GM23248 (cell line): Measurements from ENCODE around the gene PCDH1. TPM values are rescaled to one million over a fixed set of nuclear protein-coding genes. Genes with fewer than 3 reads are reported as not detected.

Experiments
- DNase-seq: peaks from one replicate; pipeline ENCODE4 v3.0.0-alpha.2; 2015
- H2AFZ ChIP-seq: fragments of 200-600 bp; sonication (generic); 2 replicates; pipeline ENCODE4 v1.6.1; 2016; ENCODE audit warnings: antibody characterized with exemption
- H3F3A ChIP-seq: fragments of 200-600 bp; sonication (generic); 2 replicates; pipeline ENCODE4 v1.6.1; 2016; ENCODE audit warnings: mild to moderate bottlenecking, antibody characterized with exemption, mixed run types; ENCODE audit not compliant: insufficient read depth
- H3K27ac ChIP-seq: fragments of 200-600 bp; sonication (generic); 2 replicates; pipeline ENCODE4 v1.5.1; 2016; ENCODE audit warnings: mild to moderate bottlenecking
- H3K27me3 ChIP-seq: fragments of 200-600 bp; sonication (generic); replicated peaks from 2 replicates; pipeline ENCODE4 v1.6.1; 2016; ENCODE audit warnings: mild to moderate bottlenecking; ENCODE audit not compliant: insufficient read depth
- H3K36me3 ChIP-seq: fragments of 200-600 bp; sonication (generic); 2 replicates; pipeline ENCODE4 v1.6.1; 2016; ENCODE audit warnings: low read depth, mild to moderate bottlenecking
- H3K4me1 ChIP-seq: fragments of 200-600 bp; sonication (generic); 2 replicates; pipeline ENCODE4 v1.6.1; 2016; ENCODE audit warnings: mild to moderate bottlenecking; ENCODE audit not compliant: insufficient read depth
- H3K4me2 ChIP-seq: fragments of 200-600 bp; sonication (generic); one replicate; pipeline ENCODE4 v1.6.1; 2016; ENCODE audit warnings: mild to moderate bottlenecking; ENCODE audit not compliant: unreplicated experiment
- H3K4me3 ChIP-seq: fragments of 200-600 bp; sonication (generic); 2 replicates; pipeline ENCODE4 v1.5.1; 2016; ENCODE audit warnings: mild to moderate bottlenecking
- H3K79me2 ChIP-seq: fragments of 200-600 bp; sonication (generic); 2 replicates; pipeline ENCODE4 v1.6.1; 2016; ENCODE audit warnings: mild to moderate bottlenecking; ENCODE audit not compliant: insufficient read depth
- H3K9ac ChIP-seq: fragments of 200-600 bp; sonication (generic); 2 replicates; pipeline ENCODE4 v1.6.1; 2016; ENCODE audit warnings: mild to moderate bottlenecking
- H3K9me2 ChIP-seq: fragments of 200-600 bp; sonication (generic); 2 replicates; pipeline ENCODE4 v1.6.1; 2016; ENCODE audit warnings: mixed run types, mild to moderate bottlenecking, moderate library complexity; ENCODE audit not compliant: insufficient read depth
- H3K9me3 ChIP-seq: fragments of 200-600 bp; sonication (generic); one replicate; pipeline ENCODE4 v1.6.1; 2017; ENCODE audit warnings: low read depth
- H4K20me1 ChIP-seq: fragments of 200-600 bp; sonication (generic); 2 replicates; pipeline ENCODE4 v1.6.0; 2016; ENCODE audit not compliant: insufficient read depth
- EZH2 ChIP-seq: fragments of 200-600 bp; sonication (generic); IDR thresholded peaks from 2 replicates; pipeline ENCODE4 v1.6.1; 2018; ENCODE audit warnings: antibody characterized with exemption, mild to moderate bottlenecking; ENCODE audit not compliant: insufficient read depth, poor library complexity, severe bottlenecking
- EZH2phosphoT487 ChIP-seq: fragments of 200-600 bp; sonication (generic); IDR thresholded peaks from 2 replicates; pipeline ENCODE4 v1.6.1; 2018; ENCODE audit warnings: antibody characterized with exemption, moderate library complexity, mild to moderate bottlenecking, low read depth; ENCODE audit not compliant: insufficient read depth
- WGBS, 2 experiments: methylation state at CpG; one replicate each; pipeline ENCODE4 v1.1.6; 2015 to 2017; ENCODE audit warnings: low lambda C conversion rate in 2 of 2, low coverage in 1 of 2; ENCODE audit errors: missing lambda C conversion rate in 2 of 2; 5-methylcytosine and 5-hydroxymethylcytosine counted together
- in situ Hi-C: fragments of 300-500 bp; cut with MboI; formaldehyde crosslinking; loops from 2 replicates; pipeline ENCODE4 v1.15.0; 2020
- polyA plus RNA-seq: library from polyadenylated mRNA; unstranded; fragments of >200 nt; fragmentation: Nextera tagmentation; extraction: Ambion mirVana; gene quantifications from 2 replicates; pipeline ENCODE4 v1.2.1, GENCODE V29; 2016
- total RNA-seq: library from RNA; depleted of rRNA; stranded (reverse); fragments of >200 nt; shearing (Covaris generic); gene quantifications from 2 replicates; pipeline ENCODE4 v1.2.3, GENCODE V29; 2014

PCDH1 gene
- total and polyA plus RNA-seq, 2 experiments from 2014 or later = 1.6 to 3.5 TPM

- in situ Hi-C loops = no loop called here
- Histone ChIP-seq H3K36me3 (no peaks in the 10 kb centered on the region), H4K20me1 (no peaks in the 10 kb centered on the region), H3K4me2 (no peak overlapping the region), H3F3A (no peaks in the 10 kb centered on the region), H3K27ac (no peak overlapping the region), H3K27me3 (no peaks in the 10 kb centered on the region), H3K9ac (no peak overlapping the region), H3K9me3 (no peaks in the 10 kb centered on the region), H3K4me1 (peaks cover 12% of the 10 kb centered on the region), H3K79me2 (no peaks in the 10 kb centered on the region), H3K9me2 (no peaks in the 10 kb centered on the region), H2AFZ (no peak overlapping the region), H3K4me3 (no peak overlapping the region)
- TF ChIP-seq EZH2phosphoT487 = no peak
- no peak for TF ChIP-seq EZH2
- peak; percentile 48 for DNase-seq
- WGBS, 2 experiments = 23 to 29% methylated on average over 10 of the region's 10 CpGs
Observed at GRCh38 chr5:141825791-141826560, 52.2 kb downstream of the PCDH1 start.

GRCh38 chr5:141825241-141825671 is 53.0 kb downstream of the PCDH1 start:
- H3K79me2 ChIP-seq = no peaks in the 10 kb centered on the region
- no peaks in the 10 kb centered on the region for H3K27me3 ChIP-seq
- no peak overlapping the region for H3K4me3 ChIP-seq
- no peak overlapping the region for H2AFZ ChIP-seq
- in situ Hi-C loops = no loop called here
- H3K9ac ChIP-seq = no peak overlapping the region
- no peak overlapping the region for H3K4me2 ChIP-seq
- no peak for DNase-seq
- no peaks in the 10 kb centered on the region for H3K9me2 ChIP-seq
- H3K4me1 ChIP-seq = peaks cover 12% of the 10 kb centered on the region
- H3K9me3 ChIP-seq = no peaks in the 10 kb centered on the region
- H3F3A ChIP-seq = no peaks in the 10 kb centered on the region
- no peaks in the 10 kb centered on the region for H4K20me1 ChIP-seq
- TF ChIP-seq EZH2phosphoT487 (no peak), EZH2 (no peak)
- 20 to 25% methylated on average over 10 of the region's 10 CpGs for WGBS, 2 experiments
- no peak overlapping the region for H3K27ac ChIP-seq
- no peaks in the 10 kb centered on the region for H3K36me3 ChIP-seq

GRCh38 chr5:141824717-141825116 is 53.5 kb downstream of the PCDH1 start:
- Histone ChIP-seq H3K9me2 (no peaks in the 10 kb centered on the region), H3K4me3 (no peak overlapping the region), H4K20me1 (no peaks in the 10 kb centered on the region), H3K4me2 (no peak overlapping the region), H3K4me1 (peaks cover 12% of the 10 kb centered on the region), H3K27me3 (no peaks in the 10 kb centered on the region), H3K79me2 (no peaks in the 10 kb centered on the region), H3K36me3 (no peaks in the 10 kb centered on the region), H3K27ac (no peak overlapping the region), H3K9me3 (no peaks in the 10 kb centered on the region), H2AFZ (no peak overlapping the region), H3F3A (no peaks in the 10 kb centered on the region), H3K9ac (no peak overlapping the region)
- 35 to 40% methylated on average over 3 of the region's 3 CpGs for WGBS, 2 experiments
- in situ Hi-C loops = no loop called here
- TF ChIP-seq EZH2phosphoT487 (no peak), EZH2 (no peak)
- DNase-seq = no peak

- no peak overlapping the region for H3K4me2 ChIP-seq
- no peaks in the 10 kb centered on the region for H3K36me3 ChIP-seq
- peaks cover 12% of the 10 kb centered on the region for H3K4me1 ChIP-seq
- H3K4me3 ChIP-seq = no peak overlapping the region
- no peaks in the 10 kb centered on the region for H3F3A ChIP-seq
- no peak overlapping the region for H2AFZ ChIP-seq
- H4K20me1 ChIP-seq = no peaks in the 10 kb centered on the region
- in situ Hi-C loops = no loop called here
- H3K79me2 ChIP-seq = no peaks in the 10 kb centered on the region
- H3K9me2 ChIP-seq = no peaks in the 10 kb centered on the region
- WGBS, 2 experiments = 62 to 64% methylated on average over 3 of the region's 3 CpGs
- no peak overlapping the region for H3K27ac ChIP-seq
- DNase-seq = no peak
- no peak overlapping the region for H3K9ac ChIP-seq
- H3K9me3 ChIP-seq = no peaks in the 10 kb centered on the region
- H3K27me3 ChIP-seq = no peaks in the 10 kb centered on the region
- no peak for TF ChIP-seq EZH2phosphoT487
- no peak for TF ChIP-seq EZH2
Observed at GRCh38 chr5:141823056-141823455, 55.2 kb downstream of the PCDH1 start.
